HCT116 (cell line): ENCODE measurements around the gene TMPRSS7. TPM values are rescaled to one million over a fixed set of nuclear protein-coding genes. Genes with fewer than 3 reads are reported as not detected.

ENCODE experiments used
- ATAC-seq: fragments of 200-7000 bp; cut with Tn5 transposase; 2 replicates; pipeline ENCODE4 v1.9.1; 2020; ENCODE audit warnings: mild to moderate bottlenecking, moderate library complexity
- BruUV-seq: library from RNA; stranded (reverse); fragments of 400-500 nt; replicated peaks from 2 replicates; lab custom pipeline; 2021; lab: Mats Ljungman, UMichigan
- CTCF ChIA-PET: fragments of 300-600 bp; sonication (Branson Sonifier 250); formaldehyde crosslinking; loops from one replicate; lab custom pipeline; 2021; ENCODE audit warnings: antibody characterized with exemption; lab: Charles Lee
- POLR2A ChIA-PET: fragments of 300-600, 350-600 bp; sonication (Branson Sonifier 250); formaldehyde crosslinking; loops from one replicate; lab custom pipeline; 2021; ENCODE audit warnings: antibody characterized with exemption; lab: Charles Lee
- RAD21 ChIA-PET, 2 experiments: fragments of 300-600 bp; sonication (Branson Sonifier 250); formaldehyde crosslinking; loops; one replicate each; lab custom pipeline; 2023; ENCODE audit warnings: low total read pairs in 2 of 2; ENCODE audit not compliant: uncharacterized antibody in 2 of 2, unreplicated experiment in 2 of 2, low non-redundant PET in 1 of 2; lab: Charles Lee
- DNase-seq: peaks from one replicate; pipeline ENCODE4 v3.0.0-alpha.2; 2010; ENCODE audit warnings: low read depth, low spot score
- H2AFZ ChIP-seq: fragments of 200-600 bp; shearing (Covaris generic), sonication (generic); 2 replicates; pipeline ENCODE4 v1.6.1; 2017; ENCODE audit warnings: low read depth, mixed run types, mixed read lengths, antibody characterized with exemption, low read length; ENCODE audit not compliant: poor library complexity, severe bottlenecking
- H3K27ac ChIP-seq: 2 replicates; pipeline ENCODE4 v1.5.1; 2012; ENCODE audit warnings: low read depth, low read length
- H3K27me3 ChIP-seq: fragments of 200-600 bp; sonication (generic); 2 replicates; pipeline ENCODE4 v1.6.1; 2016; ENCODE audit warnings: mixed run types, low read length, mixed read lengths; ENCODE audit not compliant: insufficient read depth
- H3K36me3 ChIP-seq, 2 experiments: fragments of 200-500 bp in 1 of 2; fragments of 200-600 bp in 1 of 2; sonication (Bioruptor generic) in 1 of 2; sonication (generic) in 1 of 2; 2 replicates each; pipeline versions ENCODE4 v1.5.1 to v1.6.1; 2014 to 2016; ENCODE audit warnings: low read length in 2 of 2, inconsistent platforms in 1 of 2, mixed read lengths in 1 of 2, mixed run types in 1 of 2; ENCODE audit not compliant: insufficient read depth in 2 of 2, control insufficient read depth in 1 of 2
- H3K4me1 ChIP-seq, 2 experiments: fragments of 200-600 bp in 1 of 2; sonication (generic) in 1 of 2; 2 replicates each; pipeline versions ENCODE4 v1.5.1 to v1.6.1; 2012 to 2017; ENCODE audit warnings: low read length in 2 of 2, inconsistent platforms in 1 of 2, mild to moderate bottlenecking in 1 of 2, mixed read lengths in 1 of 2, mixed run types in 1 of 2, moderate library complexity in 1 of 2; ENCODE audit not compliant: insufficient read depth in 2 of 2, control insufficient read depth in 1 of 2
- H3K4me2 ChIP-seq: fragments of 200-600 bp; sonication (generic); 2 replicates; pipeline ENCODE4 v1.6.1; 2017; ENCODE audit warnings: mixed run types, low read length, mixed read lengths
- H3K4me3 ChIP-seq, 2 experiments: fragments of 200-600 bp in 1 of 2; sonication (generic) in 1 of 2; replicated peaks in 1 of 2; 2 replicates each; pipeline ENCODE4 v1.5.1; 2011 to 2016; ENCODE audit warnings: low read length in 2 of 2, control low read depth in 1 of 2, low read depth in 1 of 2, mild to moderate bottlenecking in 1 of 2, mixed read lengths in 1 of 2, mixed run types in 1 of 2
- H3K79me2 ChIP-seq: fragments of 200-600 bp; sonication (generic); 2 replicates; pipeline ENCODE4 v1.6.1; 2017; ENCODE audit warnings: mild to moderate bottlenecking, mixed run types, low read length, moderate library complexity, mixed read lengths; ENCODE audit not compliant: insufficient read depth
- H3K9ac ChIP-seq: fragments of 200-600 bp; sonication (generic); 2 replicates; pipeline ENCODE4 v1.6.1; 2016; ENCODE audit warnings: low read length, mixed read lengths
- H3K9me2 ChIP-seq: fragments of 200-600 bp; sonication (generic), shearing (Covaris generic); 2 replicates; pipeline ENCODE4 v1.6.1; 2017; ENCODE audit warnings: mixed run types, mild to moderate bottlenecking, moderate library complexity; ENCODE audit not compliant: insufficient read depth
- H3K9me3 ChIP-seq, 2 experiments: fragments of 200-500 bp in 1 of 2; fragments of 200-600 bp in 1 of 2; sonication (Bioruptor generic) in 1 of 2; sonication (generic) in 1 of 2; 2 replicates each; pipeline ENCODE4 v1.6.1; 2014 to 2017; ENCODE audit warnings: low read length in 2 of 2, mixed read lengths in 2 of 2, inconsistent platforms in 1 of 2, low read depth in 1 of 2, mild to moderate bottlenecking in 1 of 2, mixed run types in 1 of 2, moderate library complexity in 1 of 2; ENCODE audit not compliant: control insufficient read depth in 1 of 2, insufficient read depth in 1 of 2
- H4K20me1 ChIP-seq: fragments of 200-600 bp; sonication (generic), shearing (Covaris generic); 2 replicates; pipeline ENCODE4 v1.6.1; 2017; ENCODE audit warnings: mixed run types, mild to moderate bottlenecking, moderate library complexity; ENCODE audit not compliant: insufficient read depth
- ATF3 ChIP-seq: IDR thresholded peaks from 2 replicates; pipeline ENCODE4 v1.6.1; 2012
- CTCF ChIP-seq, 3 experiments: fragments of 200-600 bp in 1 of 3; sonication (generic) in 1 of 3; IDR thresholded peaks in 2 of 3; conservative IDR thresholded peaks in 1 of 3; 2 replicates each; pipeline ENCODE4 v1.5.1; 2012 to 2017; ENCODE audit warnings: low read depth in 2 of 3, low read length in 2 of 3, antibody characterized with exemption in 1 of 3, borderline replicate concordance in 1 of 3, control low read depth in 1 of 3, mild to moderate bottlenecking in 1 of 3, mixed read lengths in 1 of 3, mixed run types in 1 of 3, moderate library complexity in 1 of 3; ENCODE audit not compliant: insufficient read depth in 1 of 3
- MAX ChIP-seq: IDR thresholded peaks from 2 replicates; pipeline ENCODE4 v1.6.1; 2012
- ZFX ChIP-seq: fragments of 450-650 bp; IDR thresholded peaks from 2 replicates; pipeline ENCODE4 v1.6.1; 2017
- intact Hi-C: fragments of 100-400 bp; cut with micrococcal nuclease; formaldehyde crosslinking; loops from 2 replicates; pipeline ENCODE4 v1.10.0; 2022
- total RNA-seq: library from RNA; stranded (reverse); gene quantifications from one replicate; pipeline ENCODE4 v1.2.1, GENCODE V29; 2021; ENCODE audit not compliant: unreplicated experiment

The TMPRSS7 gene
- total RNA-seq, 1 experiment from 2014 or later, result not detected

GRCh38 chr3:112117841-112118571, 83.5 kb downstream of the TMPRSS7 start:
- DNase-seq (no peak), ATAC-seq (peak; percentile 74)
- H3K27me3 ChIP-seq, result no peaks in the 10 kb centered on the region
- no peak for TF ChIP-seq ZFX
- no peak for TF ChIP-seq MAX
- TF ChIP-seq CTCF (IDR thresholded peaks at IDR 0.05 in 2 of 3, conservative IDR thresholded peaks at IDR 0.05 in 1 of 3; ENCODE audit: borderline replicate concordance in 1 of 3, insufficient read depth in 1 of 3, low read depth in 2 of 3, low read length in 2 of 3), result peak in 2 of 3 experiments; percentile 6 to 22; a peak in 1 of 6 replicates
- TF ChIP-seq ATF3, result no peak
- H3K4me1 ChIP-seq, result no peaks in the 10 kb centered on the region
- no peaks in the 10 kb centered on the region for H3K9me3 ChIP-seq
- no TSS peak for BruUV-seq
- H3K79me2 ChIP-seq, result no peaks in the 10 kb centered on the region
- intact Hi-C loops, result loop anchor here (10.0 kb wide), 1 partner anchor 857 kb away; the partner anchor contains the start of gene CD200R1
- H4K20me1 ChIP-seq, result no peaks in the 10 kb centered on the region
- H3K4me2 ChIP-seq, result no peak overlapping the region
- peaks cover 17 to 32% of the 10 kb centered on the region in 2 experiments; a peak in 3 of 4 replicates for H3K36me3 ChIP-seq
- CTCF ChIA-PET, result no interaction called here
- no peak overlapping the region for H2AFZ ChIP-seq
- H3K9ac ChIP-seq, result no peak overlapping the region
- POLR2A ChIA-PET, result no interaction called here
- H3K27ac ChIP-seq, result no peak overlapping the region
- no peak overlapping the region for H3K4me3 ChIP-seq
- RAD21 ChIA-PET, result no interaction called here
- H3K9me2 ChIP-seq, result no peaks in the 10 kb centered on the region
